CD14-positive monocyte (primary cell): Measurements from ENCODE around the gene SPDL1. TPM values are rescaled to one million over a fixed set of nuclear protein-coding genes. Genes with fewer than 3 reads are reported as not detected.

Experiments
- DNase-seq, 3 donors: peaks; one replicate each; pipeline ENCODE4 v3.0.0-alpha.2; 2011 to 2022
- H2AFZ ChIP-seq: 2 replicates; pipeline ENCODE4 v1.6.0; 2012; ENCODE audit warnings: mild to moderate bottlenecking, low read depth, low read length, inconsistent platforms; ENCODE audit not compliant: insufficient read depth, poor library complexity, severe bottlenecking
- H3K27ac ChIP-seq, 2 donors: 1 replicate in 1 of 2; 2 replicates in 1 of 2; pipeline ENCODE4 v1.5.1; 2012 to 2013; ENCODE audit warnings: low read length in 2 of 2, control low read depth in 1 of 2, inconsistent platforms in 1 of 2, low read depth in 1 of 2, mild to moderate bottlenecking in 1 of 2
- H3K27me3 ChIP-seq, 2 donors: one replicate each; pipeline versions ENCODE4 v1.6.0 to v1.6.1; 2011 to 2013; ENCODE audit warnings: low read length in 2 of 2; ENCODE audit not compliant: control insufficient read depth in 2 of 2, insufficient read depth in 2 of 2
- H3K36me3 ChIP-seq, 2 donors: replicated peaks in 1 of 2; 1 replicate in 1 of 2; 2 replicates in 1 of 2; pipeline versions ENCODE4 v1.5.1 to v1.6.1; 2012 to 2013; ENCODE audit warnings: low read length in 2 of 2, control low read depth in 1 of 2, inconsistent platforms in 1 of 2, mild to moderate bottlenecking in 1 of 2; ENCODE audit not compliant: insufficient read depth in 2 of 2, control insufficient read depth in 1 of 2
- H3K4me1 ChIP-seq, 2 donors: 1 replicate in 1 of 2; 2 replicates in 1 of 2; pipeline versions ENCODE4 v1.5.1 to v1.6.1; 2012 to 2013; ENCODE audit warnings: low read length in 2 of 2, control low read depth in 1 of 2, inconsistent platforms in 1 of 2, mild to moderate bottlenecking in 1 of 2, moderate library complexity in 1 of 2; ENCODE audit not compliant: insufficient read depth in 2 of 2, control insufficient read depth in 1 of 2
- H3K4me2 ChIP-seq: replicated peaks from 2 replicates; pipeline ENCODE3; 2012; ENCODE audit warnings: low read length, moderate library complexity, mild to moderate bottlenecking; ENCODE audit not compliant: poor library complexity, severe bottlenecking; ENCODE audit errors: extremely low read depth
- H3K4me3 ChIP-seq, 3 experiments: fragments of 200-600 bp in 1 of 3; sonication (generic) in 1 of 3; replicated peaks in 1 of 3; 1 replicate in 2 of 3; 2 replicates in 1 of 3; pipeline ENCODE4 v1.5.1; 2011 to 2013; ENCODE audit warnings: low read length in 3 of 3, mild to moderate bottlenecking in 3 of 3, control low read depth in 2 of 3, low read depth in 2 of 3, inconsistent platforms in 1 of 3, moderate library complexity in 1 of 3
- H3K79me2 ChIP-seq: 2 replicates; pipeline ENCODE4 v1.6.0; 2012; ENCODE audit warnings: mild to moderate bottlenecking, control low read depth, inconsistent platforms, low read length, moderate library complexity; ENCODE audit not compliant: insufficient read depth
- H3K9ac ChIP-seq: 2 replicates; pipeline ENCODE4 v1.6.0; 2017; ENCODE audit warnings: low read length, mild to moderate bottlenecking; ENCODE audit not compliant: insufficient read depth, poor library complexity, severe bottlenecking
- H3K9me3 ChIP-seq, 2 donors: replicated peaks in 1 of 2; 1 replicate in 1 of 2; 2 replicates in 1 of 2; pipeline versions ENCODE4 v1.5.1 to v1.6.1; 2012 to 2013; ENCODE audit warnings: low read length in 2 of 2, control low read depth in 1 of 2; ENCODE audit not compliant: control insufficient read depth in 1 of 2, insufficient read depth in 1 of 2
- H4K20me1 ChIP-seq: 2 replicates; pipeline ENCODE4 v1.6.0; 2012; ENCODE audit warnings: mild to moderate bottlenecking, low read length, control low read depth, moderate library complexity; ENCODE audit not compliant: insufficient read depth
- H3K27ac Mint-ChIP-seq, 7 donors: one replicate each; pipeline ENCODE4 v1.8.0; 2020; ENCODE audit warnings: mild to moderate bottlenecking in 7 of 7, mixed read lengths in 7 of 7, moderate library complexity in 6 of 7, inconsistent platforms in 2 of 7
- H3K27me3 Mint-ChIP-seq, 3 donors: one replicate each; pipeline ENCODE4 v1.8.0; 2021 to 2022; ENCODE audit warnings: low read depth in 3 of 3, mild to moderate bottlenecking in 3 of 3, mixed read lengths in 3 of 3, moderate library complexity in 3 of 3, inconsistent platforms in 1 of 3
- H3K36me3 Mint-ChIP-seq, 2 donors: one replicate each; pipeline ENCODE4 v1.8.0; 2020; ENCODE audit warnings: mixed read lengths in 2 of 2, inconsistent platforms in 1 of 2, mild to moderate bottlenecking in 1 of 2
- H3K4me1 Mint-ChIP-seq: one replicate; pipeline ENCODE4 v1.8.0; 2020; ENCODE audit warnings: mild to moderate bottlenecking, mixed read lengths
- H3K4me3 Mint-ChIP-seq, 2 donors: one replicate each; pipeline ENCODE4 v1.8.0; 2020; ENCODE audit warnings: mild to moderate bottlenecking in 2 of 2, mixed read lengths in 2 of 2, moderate library complexity in 1 of 2
- H3K9me3 Mint-ChIP-seq, 7 donors: one replicate each; pipeline ENCODE4 v1.8.0; 2020 to 2022; ENCODE audit warnings: mixed read lengths in 7 of 7, mild to moderate bottlenecking in 6 of 7, moderate library complexity in 6 of 7, inconsistent platforms in 2 of 7
- CTCF ChIP-seq: fragments of 200-600 bp; IDR thresholded peaks from one replicate; pipeline ENCODE4 v1.8.0; 2022; ENCODE audit warnings: antibody characterized with exemption, mild to moderate bottlenecking
- WGBS: methylation state at CpG from one replicate; pipeline ENCODE4 v1.1.5; 2013; ENCODE audit warnings: missing lambda C conversion rate; ENCODE audit not compliant: insufficient coverage; 5-methylcytosine and 5-hydroxymethylcytosine counted together
- intact Hi-C, 2 donors: fragments of 100-400 bp; cut with micrococcal nuclease; formaldehyde crosslinking; loops; one replicate each; pipeline versions ENCODE4 v1.15.0 to v1.15.1; 2023
- polyA plus RNA-seq, 3 donors: library from polyadenylated mRNA; depleted of rRNA in 1 of 3; unstranded in 2 of 3; stranded (reverse) in 1 of 3; fragments of 300-500 nt in 2 of 3; fragments of >200 nt in 1 of 3; fragmentation: Illumina TruSeq in 2 of 3; gene quantifications; 1 replicate in 2 of 3; 2 replicates in 1 of 3; pipeline ENCODE4 v1.2.3, GENCODE V29; 2012 to 2021

Gene SPDL1
- polyA plus RNA-seq, 3 donors, result 1.4 to 1.6 (median 1.6) TPM

GRCh38 chr5:169634606-169635005, 51.0 kb downstream of the SPDL1 start:
- no CpG with 5 or more reads among the region's 1 CpG for WGBS
- no peak overlapping the region for H3K4me3 Mint-ChIP-seq
- peaks cover 30 to 34% of the 10 kb centered on the region in 2 donors for H3K4me1 ChIP-seq
- intact Hi-C loops, result loop anchor here in 1 of 2 donors (5.0 kb wide), 1 partner anchor 52 kb away; the partner anchor contains the start of gene SPDL1
- no peak overlapping the region for H3K4me3 ChIP-seq
- H3K79me2 ChIP-seq, result peaks cover 34% of the 10 kb centered on the region
- TF ChIP-seq CTCF, result no peak
- peaks cover 35% of the 10 kb centered on the region for H3K4me1 Mint-ChIP-seq
- no peak overlapping the region for H3K9ac ChIP-seq
- H3K36me3 Mint-ChIP-seq, result peaks cover 4 to 11% of the 10 kb centered on the region in 2 donors
- no peak overlapping the region for H3K4me2 ChIP-seq
- no peak for DNase-seq
- H3K27ac Mint-ChIP-seq, result no peak overlapping the region
- H3K27me3 Mint-ChIP-seq, result peaks cover 0 to 2% (median 0%) of the 10 kb centered on the region in 3 donors
- H3K9me3 ChIP-seq, result peaks cover 3 to 4% of the 10 kb centered on the region in 2 donors
- peaks cover 0 to 5% of the 10 kb centered on the region in 2 donors for H3K36me3 ChIP-seq
- H3K9me3 Mint-ChIP-seq, result peaks cover 0 to 9% (median 5%) of the 10 kb centered on the region in 7 donors
- H2AFZ ChIP-seq, result no peak overlapping the region
- H3K27me3 ChIP-seq, result no peaks in the 10 kb centered on the region
- H4K20me1 ChIP-seq, result peaks cover 19% of the 10 kb centered on the region
- H3K27ac ChIP-seq, result no peak overlapping the region

GRCh38 chr5:169635936-169636335, 52.4 kb downstream of the SPDL1 start:
- Mint-ChIP-seq H3K4me1 (peaks cover 46% of the 10 kb centered on the region), H3K36me3 (peaks cover 14 to 20% of the 10 kb centered on the region in 2 donors), H3K27ac (peak overlapping the region; percentile 92 to 99 (median 96)), H3K27me3 (peaks cover 0 to 2% (median 0%) of the 10 kb centered on the region in 3 donors), H3K9me3 (peaks cover 0 to 9% (median 6%) of the 10 kb centered on the region in 7 donors), H3K4me3 (peak overlapping the region; percentile 88 to 94)
- H3K9ac ChIP-seq, result peak overlapping the region; percentile 99
- no peak for TF ChIP-seq CTCF
- H4K20me1 ChIP-seq, result peaks cover 32% of the 10 kb centered on the region
- peaks cover 47% of the 10 kb centered on the region for H3K79me2 ChIP-seq
- no peak overlapping the region for H2AFZ ChIP-seq
- intact Hi-C loops, result loop anchor here (2.0 to 5.0 kb wide), 3 partner anchors 21 to 54 kb away; partner anchors contain the start of gene SPDL1 (in 2 of the 2)
- H3K4me1 ChIP-seq, result peaks cover 43 to 47% of the 10 kb centered on the region in 2 donors
- H3K27ac ChIP-seq, result peak overlapping the region; percentile 97
- peak overlapping the region; percentile 87 for H3K4me2 ChIP-seq
- peaks cover 4% of the 10 kb centered on the region in 2 donors for H3K9me3 ChIP-seq
- no peaks in the 10 kb centered on the region for H3K27me3 ChIP-seq
- peak overlapping the region in 1 of 3 experiments; percentile 89 for H3K4me3 ChIP-seq
- no CpG with 5 or more reads among the region's 1 CpG for WGBS
- peak; percentile 49 to 73 (median 63) for DNase-seq
- peaks cover 2 to 18% of the 10 kb centered on the region in 2 donors for H3K36me3 ChIP-seq
